Measurements from ENCODE around the gene MCIDAS.

- TF ChIP-seq CTCF (IDR thresholded peaks at IDR 0.05; ENCODE audit: borderline replicate concordance, extremely low read depth, low read length, poor library complexity, severe bottlenecking) (no peak), EZH2 (IDR thresholded peaks at IDR 0.05; ENCODE audit: borderline replicate concordance, low read depth, low read length, severe bottlenecking) (no peak)
Observed at GRCh38 chr5:55232985-55233928, 6.1 kb upstream of the MCIDAS start, which contains the start of gene CCNO.

All from DND-41 (cell line).